ENCODE results near the gene MTRFR.

GRCh38 chr12:123238961-123239360 lies 5.7 kb downstream of the MTRFR start:
- TF ChIP-seq, protein P1, sequence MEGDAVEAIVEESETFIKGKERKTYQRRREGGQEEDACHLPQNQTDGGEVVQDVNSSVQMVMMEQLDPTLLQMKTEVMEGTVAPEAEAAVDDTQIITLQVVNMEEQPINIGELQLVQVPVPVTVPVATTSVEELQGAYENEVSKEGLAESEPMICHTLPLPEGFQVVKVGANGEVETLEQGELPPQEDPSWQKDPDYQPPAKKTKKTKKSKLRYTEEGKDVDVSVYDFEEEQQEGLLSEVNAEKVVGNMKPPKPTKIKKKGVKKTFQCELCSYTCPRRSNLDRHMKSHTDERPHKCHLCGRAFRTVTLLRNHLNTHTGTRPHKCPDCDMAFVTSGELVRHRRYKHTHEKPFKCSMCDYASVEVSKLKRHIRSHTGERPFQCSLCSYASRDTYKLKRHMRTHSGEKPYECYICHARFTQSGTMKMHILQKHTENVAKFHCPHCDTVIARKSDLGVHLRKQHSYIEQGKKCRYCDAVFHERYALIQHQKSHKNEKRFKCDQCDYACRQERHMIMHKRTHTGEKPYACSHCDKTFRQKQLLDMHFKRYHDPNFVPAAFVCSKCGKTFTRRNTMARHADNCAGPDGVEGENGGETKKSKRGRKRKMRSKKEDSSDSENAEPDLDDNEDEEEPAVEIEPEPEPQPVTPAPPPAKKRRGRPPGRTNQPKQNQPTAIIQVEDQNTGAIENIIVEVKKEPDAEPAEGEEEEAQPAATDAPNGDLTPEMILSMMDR (conservative IDR thresholded peaks at IDR 0.05; ENCODE audit: low read length) = no peak
- TF ChIP-seq EZH2phosphoT487 (IDR thresholded peaks at IDR 0.05; ENCODE audit: borderline replicate concordance, low read depth, low read length) = no peak
